NK-92 (cell line): ENCODE data around the gene B4GALT3.

Experiments
- DNase-seq: peaks from one replicate; lab custom pipeline; 2025; ENCODE audit not compliant: unreplicated experiment; lab: John Stamatoyannopoulos, UW

The B4GALT3 gene

DNA sequence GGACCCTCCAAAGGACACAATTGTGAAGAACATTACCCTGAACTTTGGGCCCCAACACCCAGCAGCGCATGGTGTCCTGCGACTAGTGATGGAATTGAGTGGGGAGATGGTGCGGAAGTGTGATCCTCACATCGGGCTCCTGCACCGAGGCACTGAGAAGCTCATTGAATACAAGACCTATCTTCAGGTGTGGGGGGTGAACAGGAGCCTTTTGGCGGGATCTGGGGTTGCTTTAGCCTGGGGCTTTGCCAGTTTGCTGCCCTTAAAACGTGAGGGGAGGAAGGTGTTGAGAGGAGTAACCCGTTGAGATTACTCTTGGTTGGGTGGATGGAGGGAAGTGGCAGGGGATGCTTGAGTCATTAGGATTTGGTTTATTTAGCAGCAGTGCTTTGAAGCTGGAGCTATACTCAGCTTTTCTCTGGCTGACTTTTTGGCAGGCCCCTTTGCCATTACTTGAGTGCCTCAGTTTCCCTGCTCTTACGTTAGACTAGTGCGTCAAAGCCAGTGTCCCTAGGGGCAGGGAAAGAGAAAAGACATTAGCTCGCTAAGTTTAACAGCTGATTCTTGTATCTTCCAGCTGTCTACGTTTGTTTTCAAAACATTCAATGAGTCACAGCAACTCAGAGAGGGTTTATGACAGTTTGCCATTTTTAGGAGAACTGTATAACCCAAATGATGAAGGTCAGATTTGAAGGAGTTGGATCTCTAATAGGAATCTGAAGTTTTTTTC, 29.3 kb upstream of the B4GALT3 start:
- DNase-seq, result no peak

GRCh38 chr1:161201836-161202712, 24.8 kb upstream of the B4GALT3 start, which contains the start of gene NDUFS2:
Gene NDUFS2, plus strand, starts transcription at chr1:161202367. Its CDS starts 19 bp downstream, at chr1:161202386.
- DNase-seq, result peak; percentile 86

DNA sequence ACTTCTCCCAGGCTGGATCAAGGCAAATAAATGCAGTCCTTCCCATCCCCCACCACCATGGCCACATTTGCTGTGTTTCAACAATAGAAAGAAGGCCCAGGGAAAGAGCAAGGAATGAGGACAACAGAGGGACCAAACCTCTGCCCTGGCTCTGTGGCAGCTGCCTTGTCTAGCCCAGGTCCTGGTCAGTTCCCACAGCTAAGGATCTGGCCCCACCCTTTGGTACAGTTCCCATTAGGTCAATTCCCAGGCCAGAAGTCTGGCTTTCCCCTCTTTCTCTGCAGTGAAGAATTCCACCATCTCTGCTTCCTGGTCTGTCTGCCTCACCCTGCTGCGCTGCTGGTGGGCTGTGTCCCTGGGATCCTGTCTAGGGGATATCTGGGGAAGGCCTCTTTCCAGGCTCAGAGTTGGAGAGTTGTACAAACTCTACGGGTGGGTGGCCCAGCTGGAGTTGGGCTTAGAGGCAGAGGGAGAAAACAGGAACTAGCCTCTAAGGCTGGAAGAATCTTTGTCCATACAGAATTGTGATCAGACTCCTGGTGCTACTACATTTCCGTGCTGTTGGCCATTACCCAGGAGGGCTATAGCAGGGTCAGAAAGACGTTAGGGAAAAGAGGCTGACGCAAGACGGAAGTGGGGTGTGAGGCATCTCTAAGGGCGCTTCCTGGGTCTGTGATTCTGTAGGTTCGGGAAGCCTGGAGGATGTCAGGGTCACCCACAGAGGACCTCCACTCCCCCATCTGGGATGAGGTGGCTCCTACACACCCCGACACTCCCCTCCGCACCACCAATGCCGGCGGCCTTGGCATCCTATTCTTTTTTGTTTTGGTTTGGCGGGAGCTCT, 23.9 kb upstream of the B4GALT3 start:
- no peak for DNase-seq

- DNase-seq, result no peak
These were observed 23.2 kb upstream of the B4GALT3 start for GRCh38 chr1:161200421-161200991.

DNA sequence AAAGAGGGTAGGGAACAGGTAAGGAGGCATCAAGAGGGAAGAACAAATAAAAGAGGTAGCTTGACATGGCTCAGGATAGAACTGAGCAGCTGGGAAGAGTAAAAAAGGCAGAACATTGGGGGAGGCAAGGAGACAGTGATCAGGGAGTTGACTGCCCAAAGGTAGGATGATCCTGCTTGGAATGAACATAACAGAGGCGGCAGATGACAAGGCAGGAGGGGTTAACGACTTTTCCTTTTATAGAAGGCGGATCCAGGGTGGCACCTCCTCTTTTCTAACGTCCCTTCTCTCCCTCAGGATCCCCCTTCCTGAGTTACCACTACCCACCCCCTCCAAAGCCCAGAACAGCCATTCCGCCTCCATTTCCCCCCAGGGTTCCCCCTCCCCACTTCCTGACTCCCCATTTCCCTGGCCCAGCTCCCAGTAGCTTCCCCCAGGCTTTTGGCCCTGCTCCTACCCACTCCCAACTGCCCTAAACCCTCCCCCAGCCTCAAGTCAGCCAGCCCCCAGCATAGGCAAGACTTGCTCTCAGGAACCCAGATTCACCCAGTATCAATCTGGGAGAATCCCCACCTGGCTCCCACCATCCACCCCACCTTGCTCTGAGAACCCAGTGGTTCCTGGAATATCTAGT, 22.3 kb upstream of the B4GALT3 start:
- DNase-seq, result no peak

GRCh38 chr1:161198897-161199431, 21.7 kb upstream of the B4GALT3 start, which contains the start of gene ADAMTS4:
Gene ADAMTS4, minus strand, starts transcription at chr1:161199054. Its CDS starts 427 bp downstream, at chr1:161198627.
- no peak for DNase-seq

- DNase-seq, result no peak
These were observed 21.0 kb upstream of the B4GALT3 start for GRCh38 chr1:161198194-161198896.

DNA sequence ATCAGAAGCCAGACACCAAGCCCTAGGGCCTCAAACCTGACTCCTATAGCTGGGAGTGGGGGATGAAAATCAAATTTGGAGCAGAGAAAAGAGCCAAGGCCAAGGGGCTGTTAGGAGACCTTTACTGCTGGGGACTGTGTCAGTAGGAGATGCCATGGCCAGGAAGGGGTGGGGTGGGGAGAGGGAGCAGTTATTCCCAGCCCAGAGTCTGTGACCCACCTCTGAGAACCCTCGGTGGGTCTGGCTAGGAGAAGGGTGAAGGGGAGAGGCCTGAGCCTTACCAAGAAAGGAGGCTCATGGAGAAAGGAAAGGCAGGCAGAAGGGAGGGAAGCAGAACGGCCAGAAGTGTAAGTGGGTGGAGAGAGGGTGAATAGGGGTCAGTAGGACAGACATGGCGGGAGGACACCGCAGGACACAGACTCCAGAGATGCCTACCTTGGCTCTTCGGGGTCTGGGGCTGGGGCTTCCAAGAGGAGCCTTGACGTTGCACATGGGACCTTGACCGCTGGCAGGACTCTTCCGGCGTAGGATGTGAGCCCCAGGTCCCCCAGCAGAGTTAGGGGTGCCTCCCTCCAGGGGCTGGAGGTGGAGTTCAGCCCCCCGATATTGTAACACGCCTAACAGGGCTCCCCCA, 20.4 kb upstream of the B4GALT3 start:
- no peak for DNase-seq

- DNase-seq, result no peak
These were observed 19.5 kb upstream of the B4GALT3 start for GRCh38 chr1:161196521-161197451.

- DNase-seq, result no peak
These were observed 18.8 kb upstream of the B4GALT3 start for GRCh38 chr1:161196111-161196510.

GRCh38 chr1:161195171-161195570, 17.9 kb upstream of the B4GALT3 start:
- DNase-seq, result no peak

DNA sequence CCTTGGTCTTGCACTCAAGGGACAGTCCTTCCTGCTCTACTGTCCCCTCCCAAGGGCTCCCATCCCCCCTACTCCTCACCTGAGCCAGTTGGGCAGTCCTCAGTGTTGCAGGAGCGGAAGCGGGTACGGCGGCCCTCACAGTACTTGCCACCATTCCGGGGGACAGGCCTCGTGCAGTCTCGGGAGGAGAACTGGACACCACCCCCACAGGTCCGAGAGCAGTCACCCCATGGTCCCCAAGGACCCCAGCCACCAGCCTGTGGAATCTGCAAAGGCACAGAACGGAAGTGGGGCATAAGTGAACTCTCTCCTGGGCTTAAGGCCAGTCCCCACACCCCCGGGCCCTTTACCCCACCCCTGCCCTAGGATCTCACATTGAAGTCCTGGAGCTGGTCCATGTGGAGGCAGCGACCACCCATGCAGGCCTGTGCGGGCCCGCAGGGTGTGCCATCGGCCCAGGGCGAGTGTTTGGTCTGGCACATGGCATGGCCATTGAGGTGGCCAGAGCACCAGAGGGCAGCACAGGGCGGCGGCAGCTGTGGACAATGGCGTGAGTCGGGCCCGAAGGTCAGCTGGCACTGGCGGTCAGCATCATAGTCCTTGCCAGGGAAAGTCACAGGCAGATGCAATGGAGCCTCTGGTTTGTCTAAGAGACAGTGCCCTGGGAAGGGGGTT, 16.4 kb upstream of the B4GALT3 start:
- DNase-seq, result no peak

GRCh38 chr1:161192476-161193465, 15.5 kb upstream of the B4GALT3 start:
- DNase-seq, result no peak

DNA sequence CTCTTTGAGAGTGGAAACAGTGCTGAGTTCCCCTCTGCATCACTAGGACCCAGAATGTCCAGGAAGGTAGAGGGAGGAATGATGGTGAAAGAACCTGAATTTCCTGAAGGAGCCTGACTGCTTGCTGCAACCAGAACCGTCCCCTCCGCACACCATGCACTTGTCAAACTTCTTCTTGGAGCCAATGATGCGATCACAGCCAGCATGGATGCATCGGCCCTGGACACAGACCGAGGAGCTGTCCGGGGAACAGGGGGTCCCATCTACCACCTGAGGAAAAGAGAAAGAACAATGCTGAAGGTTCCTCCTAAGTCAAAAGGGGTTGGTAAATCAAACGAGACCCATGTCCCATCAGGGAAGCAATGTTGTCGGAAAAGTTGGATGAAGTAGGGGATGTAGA, 14.7 kb upstream of the B4GALT3 start:
- no peak for DNase-seq

GRCh38 chr1:161190962-161191521, 13.7 kb upstream of the B4GALT3 start:
- no peak for DNase-seq

GRCh38 chr1:161189036-161189435, 11.7 kb upstream of the B4GALT3 start:
- no peak for DNase-seq
